HG02938 (cell line): ENCODE results near the gene ALPP.
"Not testable (repeated sequence)": the region's sequence is repeated elsewhere in the genome, so short reads cannot be mapped to it uniquely, and the experiment has no call there.

Experiments used
- ATAC-seq: cut with Tn5 transposase; IDR thresholded peaks from one replicate; pipeline ENCODE4 v1.9.1; 2021; ENCODE audit warnings: mild to moderate bottlenecking, moderate library complexity; ENCODE audit not compliant: unreplicated experiment

Gene ALPP

DNA sequence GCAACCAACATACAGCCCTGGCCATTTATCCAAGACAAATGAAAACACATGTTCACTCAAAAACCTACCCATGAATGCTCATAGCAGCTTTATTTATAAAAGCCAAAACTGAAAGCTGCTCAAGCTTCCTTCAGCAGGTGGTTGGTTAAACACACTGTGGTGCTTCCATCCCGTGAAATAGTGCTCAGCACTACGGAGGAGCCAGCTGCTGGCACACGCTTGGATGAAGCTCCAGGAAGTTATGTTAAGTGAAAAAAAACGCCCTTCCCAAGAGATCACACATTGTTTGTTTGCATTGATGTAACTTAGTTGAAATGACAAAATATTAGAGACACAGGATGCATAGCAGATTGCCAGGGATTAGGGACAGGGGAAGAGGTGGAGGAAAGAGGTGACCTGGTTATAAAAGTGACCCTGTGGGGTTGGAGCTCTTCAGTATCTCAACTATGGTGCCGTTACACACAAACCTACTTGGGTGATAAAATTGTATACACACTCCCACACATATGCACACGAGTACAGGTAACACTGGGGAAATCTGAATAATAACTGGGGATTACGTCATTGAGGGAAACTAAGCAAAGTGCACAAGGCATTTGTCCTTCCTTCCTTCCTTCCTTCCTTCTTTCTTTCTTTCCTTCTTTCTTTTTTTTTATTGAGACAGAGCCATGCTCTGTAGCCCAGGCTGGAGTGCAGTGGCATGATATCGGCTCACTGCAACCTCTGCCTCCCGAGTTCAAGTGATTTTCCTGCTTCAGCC lies 21.9 kb downstream of the ALPP start:
- no peak for ATAC-seq

DNA sequence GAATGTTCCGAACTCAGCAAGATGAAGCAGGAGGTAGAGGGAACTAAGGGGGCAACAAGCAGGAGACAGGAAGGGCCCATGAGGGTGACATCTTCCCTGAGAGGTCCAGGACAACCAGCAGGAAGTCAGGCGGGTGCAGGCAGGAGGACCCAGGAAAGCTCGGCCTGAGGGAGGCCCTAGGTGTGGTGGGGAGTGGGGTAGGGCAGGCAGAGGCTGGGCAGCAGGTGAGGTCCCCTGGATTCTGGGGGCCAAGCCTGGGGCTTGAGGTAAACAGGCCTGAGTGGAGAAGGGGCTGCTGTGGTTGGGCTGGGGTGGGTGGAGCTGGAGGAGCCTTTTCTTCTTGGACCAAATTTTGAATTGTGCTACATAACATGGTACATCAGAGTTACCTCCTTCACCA lies 24.0 kb downstream of the ALPP start:
- no peak for ATAC-seq

DNA sequence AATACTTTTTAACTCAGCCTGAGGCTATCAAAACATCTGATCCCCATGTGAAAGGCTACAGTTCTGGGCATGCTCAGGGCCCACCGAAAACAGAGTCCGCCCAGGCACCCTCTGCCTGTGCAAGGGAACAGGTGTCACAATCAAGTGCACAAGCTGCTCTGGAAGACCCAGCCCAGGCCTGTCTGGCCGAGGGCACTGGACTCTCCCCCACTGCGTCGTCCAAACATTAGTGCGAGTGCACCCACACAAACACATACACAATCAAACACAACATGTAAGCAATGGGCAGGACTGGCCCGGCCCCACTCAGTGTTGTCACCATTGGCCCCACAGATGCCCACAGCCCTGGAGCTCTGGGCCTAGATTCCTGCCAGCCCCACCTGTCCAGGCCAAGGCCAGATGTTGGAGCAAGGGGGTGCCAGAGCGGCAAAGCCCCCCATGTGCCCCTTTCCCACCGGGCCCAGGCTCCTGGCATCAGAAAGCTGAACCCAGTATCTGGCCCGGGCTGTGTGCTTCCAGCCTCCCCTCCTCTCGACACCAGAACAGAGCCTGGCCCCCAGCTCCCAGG lies 27.5 kb downstream of the ALPP start:
- ATAC-seq: no peak

DNA sequence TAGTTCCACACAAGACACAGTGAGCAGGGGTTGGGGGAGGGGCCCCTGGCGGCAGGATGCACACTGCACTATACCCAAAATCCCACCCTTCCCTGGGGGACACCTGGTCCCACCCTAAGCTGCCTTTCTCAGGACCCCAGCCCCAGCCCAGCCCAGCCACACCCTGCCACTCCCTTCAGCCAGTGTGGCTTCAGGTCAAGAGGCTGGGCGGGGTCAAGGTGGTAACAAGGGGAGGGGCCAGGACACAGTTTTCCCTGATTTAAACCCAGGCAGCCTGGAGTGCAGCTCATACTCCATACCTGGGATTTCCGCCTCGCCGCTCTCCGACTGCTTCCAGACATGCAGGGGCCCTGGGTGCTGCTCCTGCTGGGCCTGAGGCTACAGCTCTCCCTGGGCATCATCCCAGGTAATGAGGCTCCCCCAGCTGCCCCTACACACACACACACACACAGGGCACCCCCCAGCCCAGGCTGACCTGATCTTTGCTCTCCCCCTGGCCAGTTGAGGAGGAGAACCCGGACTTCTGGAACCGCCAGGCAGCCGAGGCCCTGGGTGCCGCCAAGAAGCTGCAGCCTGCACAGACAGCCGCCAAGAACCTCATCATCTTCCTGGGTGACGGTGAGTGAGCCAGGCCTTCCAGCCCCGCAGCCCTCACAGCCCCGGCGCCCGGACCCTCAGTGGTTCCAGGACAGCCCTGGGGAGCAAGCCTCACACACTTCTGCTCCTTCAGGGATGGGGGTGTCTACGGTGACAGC lies 28.2 kb downstream of the ALPP start, which contains the start of gene ALPG:
Gene ALPG (plus strand): TSS at position 289 of the 755 bp plus-strand sequence. CDS start 51 bp downstream, at position 340.
- no peak for ATAC-seq

DNA sequence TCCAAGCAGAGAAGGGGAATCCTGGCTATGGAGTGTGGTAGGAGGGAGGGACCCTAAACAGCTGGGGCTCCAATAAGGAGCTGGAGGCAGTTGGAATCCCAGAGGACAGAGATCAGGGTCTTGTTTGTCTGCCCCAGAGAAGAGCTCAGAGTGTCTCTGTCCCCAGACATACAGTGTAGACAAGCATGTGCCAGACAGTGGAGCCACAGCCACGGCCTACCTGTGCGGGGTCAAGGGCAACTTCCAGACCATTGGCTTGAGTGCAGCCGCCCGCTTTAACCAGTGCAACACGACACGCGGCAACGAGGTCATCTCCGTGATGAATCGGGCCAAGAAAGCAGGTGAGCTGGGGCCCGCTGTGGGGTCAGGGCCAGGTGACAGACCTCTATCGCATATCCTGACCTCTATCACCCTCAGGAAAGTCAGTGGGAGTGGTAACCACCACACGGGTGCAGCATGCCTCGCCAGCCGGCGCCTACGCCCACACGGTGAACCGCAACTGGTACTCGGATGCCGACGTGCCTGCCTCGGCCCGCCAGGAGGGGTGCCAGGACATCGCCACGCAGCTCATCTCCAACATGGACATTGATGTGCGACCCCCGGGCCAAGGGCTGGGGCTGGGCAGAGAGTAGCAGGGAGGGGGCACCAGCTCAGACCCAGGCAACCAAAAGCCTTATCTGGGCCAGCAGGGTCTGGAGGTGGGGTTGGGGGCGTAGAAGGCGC lies 29.0 kb downstream of the ALPP start:
- ATAC-seq: not testable (repeated sequence)

DNA sequence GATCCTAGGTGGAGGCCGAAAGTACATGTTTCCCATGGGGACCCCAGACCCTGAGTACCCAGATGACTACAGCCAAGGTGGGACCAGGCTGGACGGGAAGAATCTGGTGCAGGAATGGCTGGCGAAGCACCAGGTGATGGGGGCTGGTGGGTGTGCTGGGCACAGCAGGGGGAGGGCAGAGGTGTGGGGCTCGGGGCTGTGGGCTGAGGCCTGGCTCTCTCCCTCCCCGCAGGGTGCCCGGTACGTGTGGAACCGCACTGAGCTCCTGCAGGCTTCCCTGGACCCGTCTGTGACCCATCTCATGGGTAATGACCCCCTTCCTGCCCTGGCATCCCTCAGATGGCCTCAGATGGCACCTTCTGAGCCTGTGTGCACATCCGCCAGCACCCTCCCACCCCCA lies 29.7 kb downstream of the ALPP start:
- ATAC-seq: not testable (repeated sequence)

DNA sequence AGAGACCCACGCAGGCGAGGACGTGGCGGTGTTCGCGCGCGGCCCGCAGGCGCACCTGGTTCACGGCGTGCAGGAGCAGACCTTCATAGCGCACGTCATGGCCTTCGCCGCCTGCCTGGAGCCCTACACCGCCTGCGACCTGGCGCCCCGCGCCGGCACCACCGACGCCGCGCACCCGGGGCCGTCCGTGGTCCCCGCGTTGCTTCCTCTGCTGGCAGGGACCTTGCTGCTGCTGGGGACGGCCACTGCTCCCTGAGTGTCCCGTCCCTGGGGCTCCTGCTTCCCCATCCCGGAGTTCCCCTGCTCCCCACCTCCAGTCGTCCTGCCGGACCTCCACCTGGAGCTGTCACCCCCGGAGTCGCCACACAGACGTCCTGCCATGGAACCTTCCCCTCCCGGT lies 31.1 kb downstream of the ALPP start:
- ATAC-seq: not testable (repeated sequence)

DNA sequence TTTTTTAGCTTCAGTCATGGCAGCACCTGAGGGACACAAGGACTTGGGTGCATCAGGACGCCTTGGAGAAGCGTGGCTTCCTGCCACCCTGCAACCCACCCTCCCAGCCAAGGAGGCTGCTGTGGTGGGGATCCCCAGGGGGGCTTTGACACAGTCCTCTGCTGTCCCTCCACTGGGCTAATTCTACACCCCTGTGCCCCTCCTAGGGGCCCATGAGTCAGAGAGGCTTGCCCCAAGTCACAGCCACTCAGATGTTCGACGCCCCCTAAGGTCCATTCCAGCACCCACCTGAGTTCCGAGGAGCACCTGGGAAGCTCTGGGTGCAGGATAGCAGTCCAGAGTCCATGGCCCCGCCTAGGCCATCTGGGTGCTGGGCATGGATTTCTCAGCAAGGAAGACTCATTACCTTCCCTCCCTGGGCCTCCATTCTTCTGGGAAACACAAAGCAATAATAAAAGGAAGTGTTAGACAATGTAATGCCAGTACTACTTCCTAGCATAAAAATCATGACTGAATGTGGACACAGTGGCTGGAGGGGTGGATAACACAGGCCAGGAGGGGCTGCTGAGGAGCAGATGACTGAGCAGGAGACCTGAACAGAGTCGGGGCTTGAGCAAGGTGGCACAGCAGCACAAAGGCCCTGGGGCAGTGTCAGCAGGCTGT lies 31.8 kb downstream of the ALPP start:
- no peak for ATAC-seq

DNA sequence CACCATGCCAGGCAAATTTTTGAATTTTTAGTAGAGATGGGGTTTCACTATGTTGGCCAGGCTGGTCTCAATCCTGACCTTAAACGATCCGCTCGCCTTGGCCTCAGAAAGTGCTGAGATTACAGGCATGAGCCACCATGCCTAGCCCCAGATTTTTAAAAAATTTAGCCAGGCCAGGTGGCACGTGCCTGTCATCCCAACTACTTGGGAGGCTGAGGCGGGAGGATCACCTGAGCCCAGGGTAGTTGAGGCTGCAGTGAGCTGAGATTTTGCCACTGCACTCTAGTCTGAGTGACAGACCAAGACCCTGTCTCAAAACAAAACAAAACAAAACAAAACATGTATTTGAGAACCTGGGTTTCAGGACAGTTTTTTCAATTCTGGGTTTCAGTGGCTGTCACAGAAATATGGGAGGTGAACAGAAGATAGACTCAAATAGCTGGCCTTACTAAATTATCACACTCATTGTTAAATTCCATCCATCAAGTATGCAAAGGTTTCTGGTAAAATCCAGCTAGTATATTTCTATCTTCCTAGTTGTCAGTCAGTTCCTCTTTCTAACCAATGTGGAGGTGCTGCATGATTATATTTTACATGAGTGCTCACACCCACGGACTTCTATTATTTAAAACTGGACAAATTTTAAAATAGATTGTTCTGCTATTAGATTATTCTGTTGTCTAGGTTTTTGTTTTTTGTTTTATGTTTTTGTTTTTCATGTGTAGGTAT lies 33.5 kb downstream of the ALPP start:
- ATAC-seq: no peak

DNA sequence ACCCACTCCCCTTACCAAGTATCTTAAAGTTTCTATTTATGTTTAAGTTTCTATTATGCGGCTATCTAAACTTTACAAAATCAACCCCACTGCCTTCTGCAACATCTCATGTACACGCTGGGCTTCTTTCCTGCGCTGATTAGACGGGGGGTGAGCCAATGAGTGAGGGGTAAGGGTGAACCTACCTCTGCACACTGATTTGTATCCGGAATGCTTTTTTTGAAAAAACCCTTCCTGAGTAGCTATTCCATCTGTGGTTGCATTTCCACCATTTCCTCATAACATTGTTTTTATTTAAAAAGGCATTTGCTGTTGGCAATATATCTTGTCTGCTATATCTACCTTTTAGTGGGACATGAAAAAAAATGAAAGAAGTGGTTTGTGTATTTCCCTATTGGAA lies 34.4 kb downstream of the ALPP start:
- no peak for ATAC-seq

DNA sequence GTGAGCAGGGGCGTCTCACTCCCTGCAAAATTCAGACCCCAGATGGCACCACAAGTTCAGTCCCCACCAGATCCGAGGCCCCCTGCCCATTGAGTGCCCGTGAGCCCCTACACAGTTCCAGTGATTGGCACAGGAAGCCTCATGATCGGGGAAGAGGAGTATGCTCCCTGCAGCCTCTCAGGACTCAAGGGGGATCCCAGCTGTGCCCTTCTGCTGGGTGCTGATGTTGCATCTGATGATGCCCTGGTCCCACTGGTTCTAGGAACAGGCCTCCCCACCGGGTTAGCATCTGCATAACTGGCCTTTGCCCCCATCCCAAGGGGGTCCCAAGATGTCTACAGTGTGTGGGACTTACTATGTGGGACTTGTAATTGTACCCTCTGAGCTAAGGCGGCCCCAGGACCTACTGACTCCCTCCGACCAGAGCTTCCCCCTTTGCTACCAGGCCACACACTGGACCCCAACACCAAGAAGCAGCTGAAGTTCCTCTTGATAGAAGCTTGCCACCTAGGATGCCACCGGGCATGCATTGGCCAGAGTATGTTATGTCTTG lies 36.7 kb downstream of the ALPP start:
- no peak for ATAC-seq

DNA sequence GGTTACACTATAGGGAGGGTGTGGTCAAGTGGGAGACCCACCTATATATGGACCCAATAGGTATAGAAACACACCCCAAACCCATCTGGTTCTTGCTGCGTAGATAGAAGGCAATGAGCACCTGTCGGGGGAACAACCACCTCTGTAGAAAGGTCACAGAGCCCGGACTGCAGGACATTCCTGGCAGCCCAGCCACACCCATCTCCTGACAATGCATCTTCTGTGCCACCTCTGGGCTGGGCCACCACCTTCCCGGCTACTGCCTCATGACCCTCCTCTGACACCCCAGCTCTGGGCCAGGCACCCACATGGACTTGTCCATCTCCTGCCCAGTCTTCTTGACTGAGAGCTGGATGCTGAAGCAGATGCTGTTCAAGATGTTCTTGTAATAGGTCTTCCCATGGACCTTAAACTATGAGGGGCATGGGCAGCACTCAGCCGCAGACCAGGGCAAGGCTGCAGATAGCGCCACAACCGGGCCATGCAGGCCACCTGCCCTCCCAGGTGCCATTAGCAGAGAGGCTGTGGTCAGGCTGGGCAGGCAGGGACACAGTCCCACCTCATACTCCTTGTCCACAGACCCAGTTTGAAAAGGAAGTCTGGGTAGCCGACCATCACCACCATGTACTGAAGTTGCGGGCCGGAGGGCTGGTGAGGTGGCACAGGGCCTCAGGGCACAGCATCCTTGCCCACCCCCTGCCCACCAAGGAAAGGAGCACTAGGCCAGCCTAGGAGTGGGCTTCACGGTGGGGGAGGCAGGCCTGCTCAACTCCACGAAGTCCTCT lies 37.4 kb downstream of the ALPP start:
- no peak for ATAC-seq

DNA sequence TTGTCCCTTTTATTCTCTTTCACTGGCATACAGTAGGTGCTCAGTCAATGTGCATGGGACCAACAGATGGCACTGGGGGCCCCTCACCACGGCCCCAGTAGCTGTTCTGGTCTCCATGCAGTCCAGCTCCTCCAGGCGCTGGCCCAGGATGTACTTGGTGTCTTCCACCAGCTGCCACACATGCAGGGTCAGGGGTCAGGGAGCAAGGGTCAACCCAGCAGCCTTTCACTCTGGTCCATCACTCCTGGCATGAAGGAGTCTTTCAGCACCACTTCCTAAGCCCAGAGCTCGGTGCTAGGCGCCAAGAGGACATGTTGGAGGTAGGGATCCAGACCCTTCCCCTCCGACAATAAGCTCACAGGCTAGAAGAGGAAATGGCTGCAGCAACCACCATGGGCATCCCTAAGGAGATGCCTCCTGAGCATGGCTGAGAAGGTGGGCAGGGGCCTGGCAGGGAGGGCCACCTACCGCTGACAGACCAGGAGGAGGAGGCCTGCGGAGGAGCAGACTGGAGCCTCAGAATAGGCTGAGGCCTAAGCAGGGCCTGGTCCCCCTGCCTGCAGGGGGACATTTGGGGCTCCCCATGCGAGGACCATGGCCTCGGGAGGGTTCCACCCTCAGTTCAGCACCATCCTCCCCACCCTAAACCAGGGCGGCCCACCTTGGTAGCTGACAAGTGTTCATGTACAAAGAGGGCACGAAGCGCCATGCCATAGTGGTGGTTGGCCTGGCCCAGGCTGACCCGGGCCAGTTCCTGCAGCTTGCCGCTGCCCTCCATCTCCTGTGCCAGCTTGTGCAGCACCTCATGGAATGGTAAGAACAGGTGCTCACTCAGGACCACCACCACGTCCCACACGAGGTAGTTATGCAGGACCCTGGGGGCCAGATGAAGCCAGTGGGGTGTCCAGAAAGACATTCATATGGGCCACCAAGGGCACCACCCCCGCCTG lies 38.2 kb downstream of the ALPP start:
- no peak for ATAC-seq

DNA sequence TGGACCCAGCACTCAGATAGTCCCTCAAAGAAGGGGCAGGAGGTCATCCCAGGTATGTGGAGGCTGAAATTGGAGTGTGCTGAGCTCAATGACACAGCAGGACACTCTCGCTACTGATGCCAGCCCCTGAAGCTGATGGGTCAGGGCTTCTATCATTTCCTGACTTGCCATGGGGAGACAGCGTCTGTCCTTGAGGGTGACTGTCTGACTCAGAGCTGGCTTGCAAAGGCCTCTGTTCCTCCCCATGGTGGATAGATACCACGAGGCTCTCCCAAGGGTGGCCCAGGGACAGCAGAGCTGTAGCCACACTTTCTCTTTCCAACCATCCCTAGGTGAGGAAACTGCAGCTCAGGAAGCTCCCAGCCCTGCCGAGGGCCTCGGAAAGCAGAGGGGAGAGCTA lies 38.9 kb downstream of the ALPP start:
- no peak for ATAC-seq

DNA sequence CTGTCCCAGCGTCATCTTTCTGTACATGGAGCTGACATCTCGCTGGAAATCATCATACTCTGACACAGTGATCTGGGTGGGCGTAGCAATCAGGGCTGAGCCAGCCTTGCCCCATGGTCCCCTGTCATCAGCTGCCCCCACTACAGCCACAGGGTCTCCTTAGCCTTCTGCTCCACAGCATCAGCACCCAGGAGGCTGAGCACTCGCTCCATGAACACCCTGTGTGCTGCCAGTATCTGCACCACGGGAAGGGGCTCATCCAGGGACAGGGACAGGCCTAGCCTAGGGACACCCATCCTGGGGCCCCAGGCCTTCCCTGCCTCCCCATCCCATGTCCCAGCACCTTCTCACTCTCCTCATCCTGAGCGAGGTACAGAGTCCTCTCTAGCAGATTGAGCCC lies 39.5 kb downstream of the ALPP start:
- no peak for ATAC-seq

DNA sequence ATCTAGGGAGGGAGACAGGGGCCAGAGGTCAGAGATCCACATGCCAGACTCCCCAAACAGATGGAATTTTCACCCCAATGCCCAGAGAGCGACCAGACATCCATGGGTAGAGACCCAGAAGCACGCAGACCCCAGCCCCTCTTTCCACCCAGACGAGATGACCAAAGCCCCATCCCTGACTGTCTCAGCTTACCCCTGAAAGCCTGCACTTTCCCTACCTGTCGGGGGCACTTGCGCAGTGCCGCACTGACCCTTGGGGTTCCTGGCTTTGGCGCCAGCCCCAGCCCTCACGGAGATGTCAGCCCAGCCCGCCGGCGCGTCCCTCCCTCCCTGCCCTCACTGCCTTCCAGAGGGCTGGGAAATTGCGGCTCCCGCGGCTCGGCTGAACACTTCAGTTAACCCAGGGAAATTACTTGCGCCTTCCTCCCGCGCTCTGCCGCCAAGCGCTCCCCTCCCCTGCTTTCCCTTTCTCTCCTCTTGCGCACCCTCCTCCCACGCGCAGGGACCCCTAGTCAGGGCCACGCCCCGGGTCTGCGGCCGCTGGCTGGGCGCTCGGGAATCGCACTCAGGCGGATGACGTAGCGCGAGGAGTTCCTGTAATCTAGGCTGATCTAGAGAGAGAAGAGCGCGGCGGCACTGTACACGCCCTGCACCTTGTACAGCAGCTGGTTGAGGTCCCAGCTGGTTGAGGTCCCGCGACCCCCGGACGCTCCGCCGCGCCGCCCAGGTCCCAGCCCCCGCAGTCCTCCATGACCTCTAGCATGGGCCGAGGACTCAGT lies 40.1 kb downstream of the ALPP start:
- ATAC-seq: no peak
